ENCODE results near the gene PAX6. TPM values are rescaled to one million over a fixed set of nuclear protein-coding genes. Genes with fewer than 3 reads are reported as not detected.
A peak's percentile ranks its signal among the peaks of the same experiment; 100 is the strongest.

PAX6 gene
- total RNA-seq, 1 donor from 2014 or later = not detected

- Mint-ChIP-seq H3K9me3 (ENCODE audit: unreplicated experiment) (no peaks in the 10 kb centered on the region), H3K27me3 (ENCODE audit: unreplicated experiment) (peaks cover 85% of the 10 kb centered on the region), H3K27ac (ENCODE audit: unreplicated experiment) (no peak overlapping the region), H3K36me3 (ENCODE audit: unreplicated experiment) (no peaks in the 10 kb centered on the region), H3K4me3 (ENCODE audit: unreplicated experiment) (no peak overlapping the region), H3K4me1 (ENCODE audit: unreplicated experiment) (peaks cover 18% of the 10 kb centered on the region)
- TF ChIP-seq CTCF (IDR thresholded peaks at IDR 0.05) = no peak
- peak; percentile 82 for DNase-seq (ENCODE audit: extremely low spot score, unreplicated experiment)
Measured at GRCh38 chr11:31819621-31820437, 8.7 kb upstream of the PAX6 start.

GRCh38 chr11:31818874-31819331, 7.8 kb upstream of the PAX6 start:
- H3K27ac Mint-ChIP-seq (ENCODE audit: unreplicated experiment) = no peak overlapping the region
- H3K36me3 Mint-ChIP-seq (ENCODE audit: unreplicated experiment) = no peaks in the 10 kb centered on the region
- H3K9me3 Mint-ChIP-seq (ENCODE audit: unreplicated experiment) = no peaks in the 10 kb centered on the region
- H3K4me3 Mint-ChIP-seq (ENCODE audit: unreplicated experiment) = no peak overlapping the region
- no peak for TF ChIP-seq CTCF (IDR thresholded peaks at IDR 0.05)
- peaks cover 25% of the 10 kb centered on the region for H3K4me1 Mint-ChIP-seq (ENCODE audit: unreplicated experiment)
- peaks cover 83% of the 10 kb centered on the region for H3K27me3 Mint-ChIP-seq (ENCODE audit: unreplicated experiment)
- peak; percentile 81 for DNase-seq (ENCODE audit: extremely low spot score, unreplicated experiment)

GRCh38 chr11:31818425-31818755, 7.3 kb upstream of the PAX6 start:
- Mint-ChIP-seq H3K4me3 (ENCODE audit: unreplicated experiment) (no peak overlapping the region), H3K4me1 (ENCODE audit: unreplicated experiment) (peaks cover 29% of the 10 kb centered on the region), H3K9me3 (ENCODE audit: unreplicated experiment) (no peaks in the 10 kb centered on the region), H3K36me3 (ENCODE audit: unreplicated experiment) (no peaks in the 10 kb centered on the region), H3K27me3 (ENCODE audit: unreplicated experiment) (peaks cover 81% of the 10 kb centered on the region), H3K27ac (ENCODE audit: unreplicated experiment) (no peak overlapping the region)
- TF ChIP-seq CTCF (IDR thresholded peaks at IDR 0.05) = no peak
- DNase-seq (ENCODE audit: extremely low spot score, unreplicated experiment) = no peak

GRCh38 chr11:31817621-31818424, 6.7 kb upstream of the PAX6 start:
- H3K27ac Mint-ChIP-seq (ENCODE audit: unreplicated experiment) = no peak overlapping the region

More at GRCh38 chr11:31817621-31818424, 6.7 kb upstream of the PAX6 start:
- no peak for TF ChIP-seq CTCF (IDR thresholded peaks at IDR 0.05)
- Mint-ChIP-seq H3K27me3 (ENCODE audit: unreplicated experiment) (peaks cover 77% of the 10 kb centered on the region), H3K4me3 (ENCODE audit: unreplicated experiment) (no peak overlapping the region), H3K4me1 (ENCODE audit: unreplicated experiment) (peaks cover 30% of the 10 kb centered on the region), H3K36me3 (ENCODE audit: unreplicated experiment) (no peaks in the 10 kb centered on the region), H3K9me3 (ENCODE audit: unreplicated experiment) (no peaks in the 10 kb centered on the region)
- peak; percentile 73 for DNase-seq (ENCODE audit: extremely low spot score, unreplicated experiment)
